Stomach (tissue), 9 donors: ENCODE data around the gene SCGB2A2. TPM values are rescaled to one million over a fixed set of nuclear protein-coding genes. Genes with fewer than 3 reads are reported as not detected.

Experiments
- DNase-seq, 2 donors: peaks; one replicate each; pipeline versions ENCODE4 v3.0.0 to v3.0.0-alpha.2; 2013 to 2019
- H3K27ac ChIP-seq, 5 donors: fragments of 200-600 bp in 4 of 5; sonication (generic) in 4 of 5; one replicate each; pipeline ENCODE4 v1.5.1; 2013 to 2019; ENCODE audit warnings: mild to moderate bottlenecking in 1 of 5, moderate library complexity in 1 of 5
- H3K27me3 ChIP-seq, 3 donors: fragments of 200-600 bp; sonication (generic); one replicate each; pipeline ENCODE4 v1.5.1; 2017 to 2019; ENCODE audit warnings: mixed run types in 1 of 3
- H3K36me3 ChIP-seq, 4 donors: fragments of 200-600 bp; sonication (generic); 1 replicate in 3 of 4; 2 replicates in 1 of 4; pipeline ENCODE4 v1.5.1; 2016 to 2019
- H3K4me1 ChIP-seq, 4 donors: fragments of 200-600 bp; sonication (generic); one replicate each; pipeline ENCODE4 v1.5.1; 2016 to 2019
- H3K4me3 ChIP-seq, 4 donors: fragments of 200-600 bp; sonication (generic) in 3 of 4; one replicate each; pipeline ENCODE4 v1.5.1; 2016 to 2019; ENCODE audit warnings: mild to moderate bottlenecking in 1 of 4
- H3K9me3 ChIP-seq, 4 donors: fragments of 200-600 bp; sonication (generic); one replicate each; pipeline ENCODE4 v1.5.1; 2016 to 2019
- EP300 ChIP-seq: sonication (generic); formaldehyde crosslinking; IDR thresholded peaks from one replicate; pipeline ENCODE4 v1.6.1; 2017; ENCODE audit warnings: antibody characterized with exemption
- POLR2A ChIP-seq, 4 donors: fragments of 450-650 bp; IDR thresholded peaks; one replicate each; pipeline ENCODE4 v1.6.1; 2016; ENCODE audit warnings: antibody characterized with exemption in 4 of 4, control low read depth in 2 of 4, mild to moderate bottlenecking in 1 of 4, moderate library complexity in 1 of 4
- POLR2AphosphoS5 ChIP-seq, 3 donors: sonication (generic); formaldehyde crosslinking; IDR thresholded peaks; one replicate each; pipeline ENCODE4 v1.6.1; 2016; ENCODE audit warnings: antibody characterized with exemption in 3 of 3
- WGBS, 5 donors: extraction: QIAGEN DNeasy Blood & Tissue Kit in 3 of 5; methylation state at CpG; one replicate each; pipeline versions ENCODE4 v1.1.5 to v1.1.7; 2013 to 2018; 5-methylcytosine and 5-hydroxymethylcytosine counted together
- intact Hi-C: fragments of 100-400 bp; cut with DNase I; formaldehyde crosslinking; loops from one replicate; pipeline ENCODE4 v1.15.1; 2023; ENCODE audit warnings: low total_unique reads
- polyA plus RNA-seq, 3 donors: library from polyadenylated mRNA; stranded (reverse); fragments of 200-250 nt; gene quantifications; one replicate each; pipeline ENCODE4 v1.2.3, GENCODE V29; 2013
- total RNA-seq, 5 donors: library from RNA; depleted of rRNA; stranded (reverse); fragments of >200 nt; gene quantifications; one replicate each; pipeline versions ENCODE4 v1.1.0 to v1.2.3, GENCODE V29; 2014 to 2016
- TF ChIP-seq, protein P1 (sequence below), 7 experiments: fragments of 450-650 bp in 4 of 7; fragments of 200-600 bp in 3 of 7; sonication (generic) in 3 of 7; IDR thresholded peaks; one replicate each; pipeline ENCODE4 v1.5.1; 2016 to 2019; ENCODE audit warnings: antibody characterized with exemption in 7 of 7, control low read depth in 2 of 7, mild to moderate bottlenecking in 1 of 7
- donor health status: healthy with polysubstance abuse.
- donor health status: Bipolar disorder and iron deficiency.
- donor health status: healthy.

SCGB2A2 gene
- total and polyA plus RNA-seq, 8 donors, result 0.35 TPM; not detected in 7

DNA sequence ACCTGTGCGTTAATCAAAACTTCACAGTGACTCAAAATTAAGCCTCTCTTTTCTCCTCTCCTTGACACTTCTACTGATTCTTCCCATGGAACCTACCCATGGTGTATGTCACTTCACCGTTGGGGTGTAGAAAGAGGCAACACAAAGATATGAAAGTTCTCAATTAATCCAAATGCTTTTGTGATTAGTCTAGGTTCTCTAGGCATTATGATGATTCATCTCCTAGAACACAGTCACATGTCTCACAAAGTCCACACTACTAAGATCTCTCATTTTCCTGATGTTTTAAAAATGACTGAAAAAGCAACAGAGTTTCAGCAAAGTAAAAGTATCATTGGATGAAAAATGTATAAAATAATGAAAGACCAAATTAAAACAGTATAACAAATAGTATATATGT, 13.7 kb upstream of the SCGB2A2 start:
- H3K9me3 ChIP-seq, result peaks cover 5 to 33% (median 29%) of the 10 kb centered on the region in 4 donors
- no peaks in the 10 kb centered on the region for H3K36me3 ChIP-seq
- intact Hi-C loops, result no loop called here
- no peak for DNase-seq
- no peaks in the 10 kb centered on the region for H3K4me1 ChIP-seq
- no peaks in the 10 kb centered on the region for H3K27me3 ChIP-seq
- 78 to 92% (median 85%) methylated on average over 2 of the region's 2 CpGs for WGBS, 5 donors
- no peak for TF ChIP-seq EP300
- TF ChIP-seq POLR2AphosphoS5 (IDR thresholded peaks at IDR 0.05), result no peak
- H3K4me3 ChIP-seq, result no peak overlapping the region
- no peak overlapping the region for H3K27ac ChIP-seq

DNA sequence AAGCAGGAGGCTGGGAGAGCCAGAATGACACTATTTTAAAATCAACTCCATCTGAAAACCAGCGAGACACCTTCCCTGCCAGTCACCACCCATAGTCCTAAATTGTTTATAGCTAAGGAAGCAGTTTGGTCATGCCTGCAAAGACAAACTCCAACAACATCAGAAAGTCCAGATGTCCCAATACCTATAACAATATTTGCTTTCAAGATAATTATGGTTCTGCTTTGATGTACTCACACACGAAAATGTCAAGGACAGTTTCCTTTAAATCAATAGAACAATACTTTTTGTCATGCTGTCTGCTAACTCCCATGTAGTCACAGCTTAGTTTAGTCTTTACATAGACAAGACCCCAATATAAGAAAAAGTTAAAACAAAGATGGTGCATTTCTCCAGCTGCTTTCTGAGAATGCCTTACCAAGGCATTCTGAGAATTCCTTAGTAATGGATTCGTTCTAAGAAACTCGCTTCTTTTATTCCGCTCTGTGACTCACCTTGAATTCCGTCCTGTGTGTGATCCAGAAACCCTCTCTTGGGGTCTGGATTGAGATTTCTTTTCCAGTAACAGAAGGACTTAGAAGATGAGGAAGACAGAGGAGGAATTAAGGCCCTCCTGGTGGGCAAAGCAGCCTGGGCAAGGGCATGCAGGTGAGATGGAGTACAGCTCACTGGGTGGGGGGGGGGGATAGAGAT, 9.6 kb upstream of the SCGB2A2 start:
- 62 to 69% (median 69%) methylated on average over 6 of the region's 6 CpGs for WGBS, 5 donors
- Histone ChIP-seq H3K9me3 (no peaks in the 10 kb centered on the region), H3K27me3 (no peaks in the 10 kb centered on the region), H3K36me3 (no peaks in the 10 kb centered on the region), H3K27ac (no peak overlapping the region), H3K4me1 (no peaks in the 10 kb centered on the region), H3K4me3 (no peak overlapping the region)
- intact Hi-C loops, result no loop called here
- TF ChIP-seq EP300 (no peak), POLR2AphosphoS5 (IDR thresholded peaks at IDR 0.05) (no peak), POLR2A (IDR thresholded peaks at IDR 0.05) (no peak)
- TF ChIP-seq, protein P1, sequence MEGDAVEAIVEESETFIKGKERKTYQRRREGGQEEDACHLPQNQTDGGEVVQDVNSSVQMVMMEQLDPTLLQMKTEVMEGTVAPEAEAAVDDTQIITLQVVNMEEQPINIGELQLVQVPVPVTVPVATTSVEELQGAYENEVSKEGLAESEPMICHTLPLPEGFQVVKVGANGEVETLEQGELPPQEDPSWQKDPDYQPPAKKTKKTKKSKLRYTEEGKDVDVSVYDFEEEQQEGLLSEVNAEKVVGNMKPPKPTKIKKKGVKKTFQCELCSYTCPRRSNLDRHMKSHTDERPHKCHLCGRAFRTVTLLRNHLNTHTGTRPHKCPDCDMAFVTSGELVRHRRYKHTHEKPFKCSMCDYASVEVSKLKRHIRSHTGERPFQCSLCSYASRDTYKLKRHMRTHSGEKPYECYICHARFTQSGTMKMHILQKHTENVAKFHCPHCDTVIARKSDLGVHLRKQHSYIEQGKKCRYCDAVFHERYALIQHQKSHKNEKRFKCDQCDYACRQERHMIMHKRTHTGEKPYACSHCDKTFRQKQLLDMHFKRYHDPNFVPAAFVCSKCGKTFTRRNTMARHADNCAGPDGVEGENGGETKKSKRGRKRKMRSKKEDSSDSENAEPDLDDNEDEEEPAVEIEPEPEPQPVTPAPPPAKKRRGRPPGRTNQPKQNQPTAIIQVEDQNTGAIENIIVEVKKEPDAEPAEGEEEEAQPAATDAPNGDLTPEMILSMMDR (IDR thresholded peaks at IDR 0.05), result no peak
- DNase-seq, result no peak

DNA sequence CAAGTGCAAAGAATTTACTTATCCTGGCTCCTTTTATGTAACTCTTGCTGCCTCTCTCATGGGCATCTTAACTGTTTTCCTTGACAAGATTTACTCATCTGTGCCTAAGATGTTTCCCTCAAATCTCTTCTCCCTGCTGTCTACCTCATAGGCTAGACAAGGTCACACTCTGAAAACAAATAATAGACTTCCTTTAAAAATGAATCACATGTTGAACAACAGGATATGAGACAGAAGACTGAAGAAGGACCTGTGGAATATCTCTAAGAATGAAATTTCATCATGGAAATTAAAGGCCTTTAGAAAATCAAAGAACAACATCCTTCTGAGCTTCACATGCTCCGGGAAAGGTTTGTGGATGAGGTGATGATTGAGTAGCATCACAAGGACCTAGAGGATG, 6.0 kb upstream of the SCGB2A2 start:
- H3K27me3 ChIP-seq, result peaks cover 0 to 6% (median 0%) of the 10 kb centered on the region in 3 donors
- no peak for DNase-seq
- H3K36me3 ChIP-seq, result no peaks in the 10 kb centered on the region
- H3K4me3 ChIP-seq, result no peak overlapping the region
- H3K27ac ChIP-seq, result no peak overlapping the region
- no peaks in the 10 kb centered on the region for H3K9me3 ChIP-seq
- H3K4me1 ChIP-seq, result no peaks in the 10 kb centered on the region
- intact Hi-C loops, result no loop called here
- no peak for TF ChIP-seq POLR2AphosphoS5 (IDR thresholded peaks at IDR 0.05)
- TF ChIP-seq EP300, result no peak
- TF ChIP-seq POLR2A (IDR thresholded peaks at IDR 0.05), result no peak
- TF ChIP-seq, protein P1 (IDR thresholded peaks at IDR 0.05), result no peak
- WGBS, 5 donors, result 82 to 87% (median 84%) methylated on average over 1 of the region's 1 CpG

DNA sequence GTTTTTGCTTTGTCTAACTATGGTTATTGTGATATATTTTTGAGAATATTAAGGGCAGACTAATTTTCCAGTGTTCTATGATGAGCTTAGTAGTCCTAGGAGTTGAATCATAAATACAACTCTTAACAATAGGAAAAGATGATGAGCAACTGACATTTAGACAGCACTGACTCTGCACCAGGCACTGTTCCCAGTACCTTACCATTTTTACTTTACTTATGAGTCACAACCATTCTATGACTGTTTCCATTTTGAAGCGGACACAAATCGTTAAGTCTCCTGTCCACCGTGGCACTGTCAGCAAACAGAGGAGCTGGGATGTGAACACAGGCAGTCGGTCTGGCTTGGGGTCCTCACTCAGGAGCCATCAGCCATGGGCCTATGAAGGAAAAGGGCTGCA, 3.4 kb upstream of the SCGB2A2 start:
- Histone ChIP-seq H3K27ac (no peak overlapping the region), H3K4me3 (no peak overlapping the region), H3K9me3 (no peaks in the 10 kb centered on the region), H3K27me3 (peaks cover 0 to 8% (median 0%) of the 10 kb centered on the region in 3 donors), H3K4me1 (no peaks in the 10 kb centered on the region), H3K36me3 (no peaks in the 10 kb centered on the region)
- 59 to 68% (median 66%) methylated on average over 4 of the region's 4 CpGs for WGBS, 5 donors
- no peak for DNase-seq
- intact Hi-C loops, result no loop called here
- TF ChIP-seq POLR2A (IDR thresholded peaks at IDR 0.05), result no peak
- TF ChIP-seq EP300, result no peak
- TF ChIP-seq POLR2AphosphoS5 (IDR thresholded peaks at IDR 0.05), result no peak
- TF ChIP-seq, protein P1 (IDR thresholded peaks at IDR 0.05), result no peak

DNA sequence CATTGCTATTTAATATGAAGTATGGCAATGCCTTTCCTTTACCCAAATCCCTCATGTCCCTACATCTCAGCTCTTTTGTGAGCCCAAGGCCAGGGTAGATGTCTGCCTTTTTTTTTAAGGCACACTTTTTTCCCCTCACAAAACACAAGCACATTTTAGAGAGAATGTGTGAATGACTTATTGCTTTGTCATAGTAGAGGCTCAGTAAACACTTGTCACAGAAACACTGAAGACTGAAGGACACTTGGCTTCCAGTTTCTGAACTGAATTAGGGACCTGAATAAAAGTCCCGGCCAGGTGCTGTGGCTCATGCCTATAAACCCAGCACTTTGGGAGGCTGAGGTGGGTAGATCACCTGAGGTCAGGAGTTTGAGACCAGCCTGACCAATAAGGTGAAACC, 2.9 kb upstream of the SCGB2A2 start:
- no peaks in the 10 kb centered on the region for H3K9me3 ChIP-seq
- no peaks in the 10 kb centered on the region for H3K4me1 ChIP-seq
- H3K4me3 ChIP-seq, result no peak overlapping the region
- intact Hi-C loops, result no loop called here
- DNase-seq, result no peak
- 75 to 96% (median 85%) methylated on average over 1 of the region's 1 CpG for WGBS, 5 donors
- no peaks in the 10 kb centered on the region for H3K36me3 ChIP-seq
- H3K27me3 ChIP-seq, result peaks cover 0 to 8% (median 0%) of the 10 kb centered on the region in 3 donors
- TF ChIP-seq, protein P1 (IDR thresholded peaks at IDR 0.05), result no peak
- TF ChIP-seq POLR2A (IDR thresholded peaks at IDR 0.05), result no peak
- TF ChIP-seq POLR2AphosphoS5 (IDR thresholded peaks at IDR 0.05), result no peak
- H3K27ac ChIP-seq, result no peak overlapping the region
